ENCODE results near the gene CACNA1A. TPM values are rescaled to one million over a fixed set of nuclear protein-coding genes. Genes with fewer than 3 reads are reported as not detected.

CACNA1A gene
- total and polyA plus RNA-seq, 2 of the 13 experiments (the other 11 are each of a cell fraction or from before 2014, with no cell fraction given), result not detected

DNA sequence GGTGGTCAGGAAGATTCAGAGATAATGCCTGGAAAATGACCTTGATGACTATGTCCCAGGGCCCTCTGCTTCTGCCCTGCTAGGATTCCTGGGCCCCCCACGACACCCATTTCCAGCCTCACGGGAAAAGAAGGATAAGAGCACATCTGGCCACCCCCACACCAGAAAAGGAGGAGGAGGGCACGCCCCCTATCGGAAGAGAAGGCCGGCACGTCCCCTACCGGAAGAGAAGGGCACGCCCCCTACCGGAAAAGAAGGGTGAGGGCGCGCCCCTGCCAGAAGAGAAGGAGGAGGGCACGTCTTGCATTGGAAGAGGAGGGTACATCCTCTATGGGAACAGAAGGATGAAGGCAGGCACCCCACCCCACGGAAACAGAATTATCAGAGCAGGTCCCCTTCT is 271.8 kb downstream of the CACNA1A start (continued):
- TF ChIP-seq ZNF580 (CRISPR knock-in tag; IDR thresholded peaks at IDR 0.05; ENCODE audit: borderline replicate concordance, low read depth) (peak; percentile 76), NFATC3 (CRISPR knock-in tag; IDR thresholded peaks at IDR 0.05) (no peak), GTF3A (CRISPR knock-in tag; conservative IDR thresholded peaks at IDR 0.05) (no peak), GABPB1 (CRISPR knock-in tag; IDR thresholded peaks at IDR 0.05) (peak; percentile 77), SMC3 (IDR thresholded peaks at IDR 0.05; ENCODE audit: low read length) (peak; percentile 44; the same call in 1 of the 2 replicates), ZNF740 (CRISPR knock-in tag; IDR thresholded peaks at IDR 0.05) (0 out of 2 replicates have a peak, but pooled peaks have one; percentile 41), ZNF3 (CRISPR knock-in tag; IDR thresholded peaks at IDR 0.05) (no peak), ARID5B (CRISPR knock-in tag; IDR thresholded peaks at IDR 0.05) (0 out of 2 replicates have a peak, but pooled peaks have one; percentile 17), ZNF10 (CRISPR knock-in tag; IDR thresholded peaks at IDR 0.05; ENCODE audit: borderline replicate concordance, low read depth) (no peak), ZSCAN5A (CRISPR knock-in tag; IDR thresholded peaks at IDR 0.05; ENCODE audit: borderline replicate concordance) (no peak), ZNF780A (CRISPR knock-in tag; IDR thresholded peaks at IDR 0.05) (no peak), PATZ1 (CRISPR knock-in tag; IDR thresholded peaks at IDR 0.05) (peak; percentile 68), ZNF264 (CRISPR knock-in tag; IDR thresholded peaks at IDR 0.05) (no peak), ZKSCAN5 (CRISPR knock-in tag; IDR thresholded peaks at IDR 0.05) (no peak), HMGXB4 (CRISPR knock-in tag; IDR thresholded peaks at IDR 0.05; ENCODE audit: borderline replicate concordance in 1 of 2, low read depth in 1 of 2) (peak; percentile 78 to 82; a peak in 3 of 4 replicates), ATF7 (IDR thresholded peaks at IDR 0.05) (no peak), ATF7 (CRISPR knock-in tag; IDR thresholded peaks at IDR 0.05) (no peak), TARDBP (CRISPR knock-in tag; IDR thresholded peaks at IDR 0.05) (no peak), ZNF468 (CRISPR knock-in tag; IDR thresholded peaks at IDR 0.05) (no peak), ZNF776 (CRISPR knock-in tag; IDR thresholded peaks at IDR 0.05) (no peak), NCOA5 (CRISPR knock-in tag; IDR thresholded peaks at IDR 0.05) (no peak), PAWR (CRISPR knock-in tag; IDR thresholded peaks at IDR 0.05; ENCODE audit: borderline replicate concordance) (no peak)

All from HepG2 (cell line).